WTC11 (cell line): Measurements from ENCODE around the gene RREB1. TPM values are rescaled to one million over a fixed set of nuclear protein-coding genes. Genes with fewer than 3 reads are reported as not detected.

Experiments
- ATAC-seq: fragments of 200-7000 bp; cut with Tn5 transposase; 2 replicates; pipeline ENCODE4 v1.10.0; 2021; ENCODE audit warnings: mild to moderate bottlenecking, moderate library complexity
- CTCF ChIA-PET: fragments of 300-600 bp; sonication (Branson Sonifier 250); formaldehyde crosslinking; loops from one replicate; lab custom pipeline; 2021; ENCODE audit warnings: antibody characterized with exemption; lab: Charles Lee
- POLR2A ChIA-PET: fragments of 350-600 bp; sonication (Branson Sonifier 250); formaldehyde crosslinking; loops from one replicate; lab custom pipeline; 2021; ENCODE audit warnings: antibody characterized with exemption; lab: Charles Lee
- DNase-seq: peaks from one replicate; pipeline ENCODE4 v3.0.0; 2021; ENCODE audit warnings: low spot score
- H3K27ac Mint-ChIP-seq: 2 replicates; pipeline ENCODE4 v1.8.0; 2021; ENCODE audit warnings: mixed read lengths
- H3K27me3 Mint-ChIP-seq: 2 replicates; pipeline ENCODE4 v1.8.0; 2021; ENCODE audit warnings: low read depth, mild to moderate bottlenecking, moderate library complexity, mixed read lengths
- H3K36me3 Mint-ChIP-seq: 2 replicates; pipeline ENCODE4 v1.8.0; 2021; ENCODE audit warnings: mixed read lengths
- H3K4me1 Mint-ChIP-seq: 2 replicates; pipeline ENCODE4 v1.8.0; 2022; ENCODE audit warnings: mixed read lengths
- H3K4me3 Mint-ChIP-seq: 2 replicates; pipeline ENCODE4 v1.8.0; 2021; ENCODE audit warnings: mild to moderate bottlenecking, moderate library complexity, mixed read lengths
- H3K9me3 Mint-ChIP-seq: 2 replicates; pipeline ENCODE4 v1.8.0; 2021; ENCODE audit warnings: mixed read lengths
- AFF4 ChIP-seq: sonication (generic); formaldehyde crosslinking; IDR thresholded peaks from 2 replicates; pipeline ENCODE4 v1.8.1; 2023; ENCODE audit warnings: mild to moderate bottlenecking, missing genetic modification reagents, borderline replicate concordance
- GABPB1 ChIP-seq: sonication (generic); formaldehyde crosslinking; IDR thresholded peaks from 2 replicates; pipeline ENCODE4 v1.8.1; 2023; ENCODE audit warnings: mild to moderate bottlenecking, missing genetic modification reagents
- GTF2I ChIP-seq: fragments of 250-450 bp; sonication (Bioruptor Pico); conservative IDR thresholded peaks from 2 replicates; pipeline ENCODE4 v1.4.0; 2021; ENCODE audit warnings: mild to moderate bottlenecking
- MAX ChIP-seq: sonication (generic); formaldehyde crosslinking; IDR thresholded peaks from 2 replicates; pipeline ENCODE4 v1.8.0; 2022; ENCODE audit warnings: mild to moderate bottlenecking, missing genetic modification reagents
- TP53 ChIP-seq: sonication (generic); formaldehyde crosslinking; IDR thresholded peaks from 2 replicates; pipeline ENCODE4 v1.8.1; 2023; ENCODE audit warnings: mild to moderate bottlenecking, missing genetic modification reagents
- USF1 ChIP-seq: sonication (generic); formaldehyde crosslinking; IDR thresholded peaks from 2 replicates; pipeline ENCODE4 v1.8.0; 2022; ENCODE audit warnings: mild to moderate bottlenecking, missing genetic modification reagents
- ZBTB43 ChIP-seq: sonication (generic); formaldehyde crosslinking; IDR thresholded peaks from 2 replicates; pipeline ENCODE4 v1.8.1; 2023; ENCODE audit warnings: mild to moderate bottlenecking, missing genetic modification reagents
- ZNF121 ChIP-seq: sonication (generic); formaldehyde crosslinking; IDR thresholded peaks from 2 replicates; pipeline ENCODE4 v1.8.0; 2023; ENCODE audit warnings: missing genetic modification reagents
- ZNF138 ChIP-seq: sonication (generic); formaldehyde crosslinking; conservative IDR thresholded peaks from 2 replicates; pipeline ENCODE4 v1.8.1; 2022; ENCODE audit warnings: mild to moderate bottlenecking, moderate library complexity, missing genetic modification reagents
- ZNF263 ChIP-seq: sonication (generic); formaldehyde crosslinking; IDR thresholded peaks from 2 replicates; pipeline ENCODE4 v1.8.1; 2022; ENCODE audit warnings: low read depth, mild to moderate bottlenecking, moderate library complexity, missing genetic modification reagents
- ZNF317 ChIP-seq: sonication (generic); formaldehyde crosslinking; IDR thresholded peaks from 2 replicates; pipeline ENCODE4 v1.8.1; 2023; ENCODE audit warnings: low read depth, mild to moderate bottlenecking, moderate library complexity, missing genetic modification reagents, borderline replicate concordance
- ZNF671 ChIP-seq: fragments of 250-450 bp; sonication (Bioruptor Pico); IDR thresholded peaks from 2 replicates; pipeline ENCODE4 v1.8.0; 2021; ENCODE audit warnings: mild to moderate bottlenecking
- total RNA-seq: library from RNA; stranded (reverse); gene quantifications from 3 replicates; pipeline ENCODE4 v1.2.3, GENCODE V29; 2021

Gene RREB1
- total RNA-seq, 1 experiment from 2014 or later: 38.5 TPM

- no peak for ATAC-seq
- TF ChIP-seq GABPB1 (CRISPR knock-in tag) (0 out of 2 replicates have a peak, but pooled peaks have one; percentile 39), TP53 (CRISPR knock-in tag) (no peak)
- Mint-ChIP-seq H3K27ac (peak overlapping the region; percentile 83), H3K9me3 (no peaks in the 10 kb centered on the region), H3K27me3 (no peaks in the 10 kb centered on the region), H3K36me3 (peaks cover 3% of the 10 kb centered on the region; the same call in 1 of the 2 replicates), H3K4me1 (peaks cover 54% of the 10 kb centered on the region), H3K4me3 (no peak overlapping the region)
- CTCF ChIA-PET: no interaction called here
- POLR2A ChIA-PET: interaction anchor here (0.7 kb wide), 1 partner anchor 452 kb away, joined by 5 read pairs; no protein-coding TSS in a partner anchor
- no peak for DNase-seq
Observed at GRCh38 chr6:7129784-7130569, 22.2 kb downstream of the RREB1 start.

GRCh38 chr6:7131390-7131789 is 23.6 kb downstream of the RREB1 start:
- Mint-ChIP-seq H3K27ac (no peak overlapping the region), H3K4me3 (no peak overlapping the region), H3K9me3 (no peaks in the 10 kb centered on the region), H3K27me3 (no peaks in the 10 kb centered on the region), H3K36me3 (no peaks in the 10 kb centered on the region), H3K4me1 (peaks cover 55% of the 10 kb centered on the region)
- DNase-seq (no peak), ATAC-seq (no peak)
- ChIA-PET POLR2A (interaction anchor here (0.6 to 0.7 kb wide), 3 partner anchors 96 to 412 kb away, joined by 3 to 10 read pairs (median 4); no protein-coding TSS in a partner anchor), CTCF (no interaction called here)
- TF ChIP-seq GTF2I (CRISPR knock-in tag): no peak
- no peak for TF ChIP-seq ZNF317 (CRISPR knock-in tag)
- TF ChIP-seq ZNF671 (CRISPR knock-in tag): no peak
- TF ChIP-seq USF1 (CRISPR knock-in tag): no peak
- TF ChIP-seq ZBTB43 (CRISPR knock-in tag): no peak
- no peak for TF ChIP-seq ZNF138 (CRISPR knock-in tag)

GRCh38 chr6:7132398-7133035 is 24.8 kb downstream of the RREB1 start:
- ATAC-seq: no peak
- Mint-ChIP-seq H3K4me3 (no peak overlapping the region), H3K27me3 (no peaks in the 10 kb centered on the region), H3K36me3 (no peaks in the 10 kb centered on the region), H3K4me1 (peaks cover 57% of the 10 kb centered on the region), H3K9me3 (no peaks in the 10 kb centered on the region), H3K27ac (peak overlapping the region; percentile 63)
- DNase-seq: no peak
- TF ChIP-seq AFF4 (CRISPR knock-in tag): no peak
- no peak for TF ChIP-seq ZNF263 (CRISPR knock-in tag)
- TF ChIP-seq ZNF121 (CRISPR knock-in tag): 0 out of 2 replicates have a peak, but pooled peaks have one; percentile 45
- TF ChIP-seq MAX (CRISPR knock-in tag): no peak
- ChIA-PET POLR2A (no interaction called here), CTCF (no interaction called here)
